Measurements from ENCODE around the gene ZFPL1. TPM values are rescaled to one million over a fixed set of nuclear protein-coding genes. Genes with fewer than 3 reads are reported as not detected.

ZFPL1 gene
- total and polyA plus RNA-seq, 10 of the 15 experiments (the other 5 are each of a cell fraction or from before 2014, with no cell fraction given), result 2.2 to 37.8 (median 27.0) TPM

DNA sequence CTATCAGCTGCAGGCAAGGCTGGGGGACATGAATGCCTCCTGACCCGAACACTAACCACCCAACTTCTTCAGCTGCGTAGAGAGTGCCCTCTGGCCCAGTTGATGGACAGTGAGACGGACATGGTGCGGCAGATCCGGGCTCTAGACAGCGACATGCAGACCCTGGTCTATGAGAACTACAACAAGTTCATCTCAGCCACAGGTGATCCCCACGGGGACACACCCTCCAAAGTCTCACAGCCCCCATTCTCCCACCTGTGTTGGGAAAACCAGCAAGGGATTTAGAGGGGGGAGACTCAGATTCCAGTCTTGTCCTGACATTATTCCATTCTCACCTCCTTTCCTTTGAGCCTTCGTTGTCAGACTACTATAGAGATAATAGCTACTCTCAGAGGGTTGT lies 12.9 kb downstream of the ZFPL1 start:
- Histone ChIP-seq H3K9me3 (replicated peaks; ENCODE audit: control insufficient read depth, insufficient read depth, low read length) (no peaks in the 10 kb centered on the region), H4K20me1 (ENCODE audit: control insufficient read depth, insufficient read depth) (no peaks in the 10 kb centered on the region), H2AFZ (ENCODE audit: control insufficient read depth, low read depth, low read length) (no peak overlapping the region), H3K79me2 (ENCODE audit: control insufficient read depth, insufficient read depth, low read length) (peaks cover 9% of the 10 kb centered on the region), H3K36me3 (ENCODE audit: control insufficient read depth in 2 of 2, insufficient read depth in 2 of 2, low read length in 1 of 2) (0 out of 4 replicates have a peak, but pooled peaks cover 0 to 3% of the 10 kb centered on the region in 2 experiments), H3K4me3 (peak overlapping the region; percentile 96), H3K9ac (ENCODE audit: control insufficient read depth, insufficient read depth, low read length) (peak overlapping the region; percentile 69; the same call in 1 of the 2 replicates), H3K4me2 (ENCODE audit: control insufficient read depth, insufficient read depth) (peak overlapping the region; percentile 96), H3K4me1 (ENCODE audit: control insufficient read depth, insufficient read depth, low read length) (peaks cover 4% of the 10 kb centered on the region), H3K27me3 (replicated peaks in 1 of 2; ENCODE audit: control insufficient read depth in 2 of 2, insufficient read depth in 2 of 2, low read length in 1 of 2) (no peaks in the 10 kb centered on the region), H3K27ac (ENCODE audit: control insufficient read depth, insufficient read depth) (no peak overlapping the region)
- intact Hi-C loops (cut with micrococcal nuclease; ENCODE audit: unreplicated experiment), result loop anchor here (5.0 kb wide), 1 partner anchor 85 kb away; the partner anchor contains the start of gene ARL2
- no peak for ATAC-seq
- 33% methylated on average over 8 of the region's 8 CpGs for WGBS (ENCODE audit: insufficient coverage, insufficient replicate concordance, low lambda C conversion rate, missing lambda C conversion rate)
- in situ Hi-C loops (cut with MboI), result no loop called here
- TSS peak; percentile 57 for BruUV-seq (replicated peaks)
- POLR2A ChIA-PET, result interaction anchor here (1.3 to 2.2 kb wide), 3 partner anchors 13 to 82 kb away, joined by 4 to 11 read pairs (median 5); partner anchors contain the start of genes ARL2, CDCA5, TM7SF2 and ZFPL1
- RAD21 ChIA-PET (ENCODE audit: unreplicated experiment), result interaction anchor here (1.3 to 1.8 kb wide), 3 partner anchors 56 to 249 kb away, joined by 4 to 6 read pairs (median 5); partner anchors contain the start of gene SAC3D1
- FAIRE-seq, result no peak
- no peak for DNase-seq (ENCODE audit: low read depth, low spot score)
- CTCF ChIA-PET, result interaction anchor here (0.9 to 7.0 kb wide), 6 partner anchors 15 to 85 kb away, joined by 3 to 76 read pairs (median 10); partner anchors contain the start of genes ARL2, CAPN1, FAU and TM7SF2
- SMC1A ChIA-PET (ENCODE audit: uncharacterized antibody, unreplicated experiment), result interaction anchor here (2.0 to 3.7 kb wide), 2 partner anchors 14 to 249 kb away, joined by 6 to 18 read pairs; partner anchors contain the start of gene TM7SF2
- TF ChIP-seq POU2F2 (IDR thresholded peaks at IDR 0.05; ENCODE audit: borderline replicate concordance, low read depth, low read length) (no peak), LARP7 (IDR thresholded peaks at IDR 0.05) (no peak), DPF2 (IDR thresholded peaks at IDR 0.05) (no peak), MTA2 (IDR thresholded peaks at IDR 0.05; ENCODE audit: low read depth) (no peak), RBBP5 (conservative IDR thresholded peaks at IDR 0.05) (no peak), NBN (IDR thresholded peaks at IDR 0.05) (no peak), HDAC2 (IDR thresholded peaks at IDR 0.05) (no peak), EGR1 (IDR thresholded peaks at IDR 0.05; ENCODE audit: borderline replicate concordance in 1 of 2, low read depth in 2 of 2, low read length in 2 of 2) (no peak), KLF5 (IDR thresholded peaks at IDR 0.05; ENCODE audit: partially characterized antibody) (no peak), NFIC (IDR thresholded peaks at IDR 0.05; ENCODE audit: low read depth, low read length) (no peak), MEF2B (IDR thresholded peaks at IDR 0.05; ENCODE audit: partially characterized antibody, poor library complexity, severe bottlenecking) (no peak), ZNF217 (IDR thresholded peaks at IDR 0.05) (no peak)
- TF ChIP-seq, protein P1, sequence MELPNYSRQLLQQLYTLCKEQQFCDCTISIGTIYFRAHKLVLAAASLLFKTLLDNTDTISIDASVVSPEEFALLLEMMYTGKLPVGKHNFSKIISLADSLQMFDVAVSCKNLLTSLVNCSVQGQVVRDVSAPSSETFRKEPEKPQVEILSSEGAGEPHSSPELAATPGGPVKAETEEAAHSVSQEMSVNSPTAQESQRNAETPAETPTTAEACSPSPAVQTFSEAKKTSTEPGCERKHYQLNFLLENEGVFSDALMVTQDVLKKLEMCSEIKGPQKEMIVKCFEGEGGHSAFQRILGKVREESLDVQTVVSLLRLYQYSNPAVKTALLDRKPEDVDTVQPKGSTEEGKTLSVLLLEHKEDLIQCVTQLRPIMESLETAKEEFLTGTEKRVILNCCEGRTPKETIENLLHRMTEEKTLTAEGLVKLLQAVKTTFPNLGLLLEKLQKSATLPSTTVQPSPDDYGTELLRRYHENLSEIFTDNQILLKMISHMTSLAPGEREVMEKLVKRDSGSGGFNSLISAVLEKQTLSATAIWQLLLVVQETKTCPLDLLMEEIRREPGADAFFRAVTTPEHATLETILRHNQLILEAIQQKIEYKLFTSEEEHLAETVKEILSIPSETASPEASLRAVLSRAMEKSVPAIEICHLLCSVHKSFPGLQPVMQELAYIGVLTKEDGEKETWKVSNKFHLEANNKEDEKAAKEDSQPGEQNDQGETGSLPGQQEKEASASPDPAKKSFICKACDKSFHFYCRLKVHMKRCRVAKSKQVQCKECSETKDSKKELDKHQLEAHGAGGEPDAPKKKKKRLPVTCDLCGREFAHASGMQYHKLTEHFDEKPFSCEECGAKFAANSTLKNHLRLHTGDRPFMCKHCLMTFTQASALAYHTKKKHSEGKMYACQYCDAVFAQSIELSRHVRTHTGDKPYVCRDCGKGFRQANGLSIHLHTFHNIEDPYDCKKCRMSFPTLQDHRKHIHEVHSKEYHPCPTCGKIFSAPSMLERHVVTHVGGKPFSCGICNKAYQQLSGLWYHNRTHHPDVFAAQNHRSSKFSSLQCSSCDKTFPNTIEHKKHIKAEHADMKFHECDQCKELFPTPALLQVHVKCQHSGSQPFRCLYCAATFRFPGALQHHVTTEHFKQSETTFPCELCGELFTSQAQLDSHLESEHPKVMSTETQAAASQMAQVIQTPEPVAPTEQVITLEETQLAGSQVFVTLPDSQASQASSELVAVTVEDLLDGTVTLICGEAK (IDR thresholded peaks at IDR 0.05; ENCODE audit: borderline replicate concordance), result no peak
- TF ChIP-seq, protein P2, sequence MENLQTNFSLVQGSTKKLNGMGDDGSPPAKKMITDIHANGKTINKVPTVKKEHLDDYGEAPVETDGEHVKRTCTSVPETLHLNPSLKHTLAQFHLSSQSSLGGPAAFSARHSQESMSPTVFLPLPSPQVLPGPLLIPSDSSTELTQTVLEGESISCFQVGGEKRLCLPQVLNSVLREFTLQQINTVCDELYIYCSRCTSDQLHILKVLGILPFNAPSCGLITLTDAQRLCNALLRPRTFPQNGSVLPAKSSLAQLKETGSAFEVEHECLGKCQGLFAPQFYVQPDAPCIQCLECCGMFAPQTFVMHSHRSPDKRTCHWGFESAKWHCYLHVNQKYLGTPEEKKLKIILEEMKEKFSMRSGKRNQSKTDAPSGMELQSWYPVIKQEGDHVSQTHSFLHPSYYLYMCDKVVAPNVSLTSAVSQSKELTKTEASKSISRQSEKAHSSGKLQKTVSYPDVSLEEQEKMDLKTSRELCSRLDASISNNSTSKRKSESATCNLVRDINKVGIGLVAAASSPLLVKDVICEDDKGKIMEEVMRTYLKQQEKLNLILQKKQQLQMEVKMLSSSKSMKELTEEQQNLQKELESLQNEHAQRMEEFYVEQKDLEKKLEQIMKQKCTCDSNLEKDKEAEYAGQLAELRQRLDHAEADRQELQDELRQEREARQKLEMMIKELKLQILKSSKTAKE (IDR thresholded peaks at IDR 0.05; ENCODE audit: low read depth, poor library complexity, severe bottlenecking), result no peak
- TF ChIP-seq, protein P3, sequence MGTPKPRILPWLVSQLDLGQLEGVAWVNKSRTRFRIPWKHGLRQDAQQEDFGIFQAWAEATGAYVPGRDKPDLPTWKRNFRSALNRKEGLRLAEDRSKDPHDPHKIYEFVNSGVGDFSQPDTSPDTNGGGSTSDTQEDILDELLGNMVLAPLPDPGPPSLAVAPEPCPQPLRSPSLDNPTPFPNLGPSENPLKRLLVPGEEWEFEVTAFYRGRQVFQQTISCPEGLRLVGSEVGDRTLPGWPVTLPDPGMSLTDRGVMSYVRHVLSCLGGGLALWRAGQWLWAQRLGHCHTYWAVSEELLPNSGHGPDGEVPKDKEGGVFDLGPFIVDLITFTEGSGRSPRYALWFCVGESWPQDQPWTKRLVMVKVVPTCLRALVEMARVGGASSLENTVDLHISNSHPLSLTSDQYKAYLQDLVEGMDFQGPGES (IDR thresholded peaks at IDR 0.05), result no peak

Data from GM12878 (cell line).